OCI-LY7 (cell line): ENCODE measurements around the gene USF2. TPM values are rescaled to one million over a fixed set of nuclear protein-coding genes. Genes with fewer than 3 reads are reported as not detected.

Source experiments
- BruUV-seq: library from RNA; stranded (reverse); fragments of 400-500 nt; replicated peaks from 2 replicates; lab custom pipeline; 2021; lab: Mats Ljungman, UMichigan
- CTCF ChIA-PET: fragments of 300-600 bp; sonication (Branson Sonifier 250); formaldehyde crosslinking; loops from one replicate; lab custom pipeline; 2022; ENCODE audit warnings: antibody characterized with exemption; ENCODE audit not compliant: unreplicated experiment; lab: Charles Lee
- POLR2A ChIA-PET: fragments of 300-600 bp; sonication (Branson Sonifier 250); formaldehyde crosslinking; loops from one replicate; lab custom pipeline; 2022; ENCODE audit warnings: antibody characterized with exemption; lab: Charles Lee
- DNase-seq: peaks from one replicate; pipeline ENCODE4 v3.0.0-alpha.2; 2015; ENCODE audit warnings: low spot score
- H2AFZ ChIP-seq: fragments of 200-600 bp; sonication (generic), shearing (Covaris generic); 2 replicates; pipeline ENCODE4 v1.6.1; 2014; ENCODE audit warnings: mild to moderate bottlenecking, antibody characterized with exemption, low read length, moderate library complexity
- H3K27ac ChIP-seq: fragments of 200-600 bp; sonication (generic); 2 replicates; pipeline ENCODE4 v1.5.1; 2014; ENCODE audit warnings: mixed run types, low read depth, mild to moderate bottlenecking, moderate library complexity, low read length, inconsistent platforms; ENCODE audit not compliant: poor library complexity, severe bottlenecking
- H3K36me3 ChIP-seq: fragments of 200-600 bp; sonication (generic); 2 replicates; pipeline ENCODE4 v1.6.1; 2014; ENCODE audit warnings: mild to moderate bottlenecking, antibody characterized with exemption, low read length, moderate library complexity, mixed read lengths; ENCODE audit not compliant: insufficient read depth
- H3K4me1 ChIP-seq: fragments of 200-600 bp; sonication (generic); 2 replicates; pipeline ENCODE4 v1.5.1; 2014; ENCODE audit warnings: mild to moderate bottlenecking, low read length; ENCODE audit not compliant: insufficient read depth, poor library complexity, severe bottlenecking
- H3K4me2 ChIP-seq: fragments of 200-600 bp; sonication (generic); 2 replicates; pipeline ENCODE4 v1.6.1; 2014; ENCODE audit warnings: mild to moderate bottlenecking, low read length
- H3K4me3 ChIP-seq: fragments of 200-600 bp; sonication (generic); 2 replicates; pipeline ENCODE4 v1.5.1; 2014; ENCODE audit warnings: mild to moderate bottlenecking, low read depth, low read length; ENCODE audit not compliant: poor library complexity, severe bottlenecking
- H3K79me2 ChIP-seq: fragments of 200-600 bp; sonication (generic); 2 replicates; pipeline ENCODE4 v1.6.1; 2016; ENCODE audit warnings: low read depth, mild to moderate bottlenecking, low read length, moderate library complexity, mixed read lengths; ENCODE audit not compliant: insufficient read depth
- H3K9me2 ChIP-seq: fragments of 200-600 bp; sonication (generic); 2 replicates; pipeline ENCODE4 v1.6.1; 2016; ENCODE audit warnings: mild to moderate bottlenecking, low read length, mixed read lengths; ENCODE audit not compliant: insufficient read depth
- H3K9me3 ChIP-seq: fragments of 200-600 bp; sonication (generic); 2 replicates; pipeline ENCODE4 v1.6.1; 2014; ENCODE audit warnings: mild to moderate bottlenecking, mixed run types, low read length, mixed read lengths
- H4K20me1 ChIP-seq: fragments of 200-600 bp; sonication (generic); 2 replicates; pipeline ENCODE4 v1.6.1; 2014; ENCODE audit warnings: mild to moderate bottlenecking, antibody characterized with exemption, low read length, moderate library complexity, mixed read lengths; ENCODE audit not compliant: insufficient read depth
- EZH2phosphoT487 ChIP-seq: fragments of 200-600 bp; sonication (generic); IDR thresholded peaks from 2 replicates; pipeline ENCODE4 v1.6.1; 2018; ENCODE audit warnings: low read depth, borderline replicate concordance, mild to moderate bottlenecking, mixed run types, antibody characterized with exemption, low read length, moderate library complexity, mixed read lengths
- intact Hi-C: fragments of 100-400 bp; cut with micrococcal nuclease; formaldehyde crosslinking; loops from one replicate; pipeline ENCODE4 v1.10.0; 2022; ENCODE audit not compliant: unreplicated experiment
- total RNA-seq, 2 experiments: library from RNA; depleted of rRNA in 1 of 2; stranded (reverse); fragments of >200 nt in 1 of 2; shearing (Covaris generic) in 1 of 2; gene quantifications; 2 replicates each; pipeline ENCODE4 v1.2.3, GENCODE V29; 2014 to 2022
- TF ChIP-seq, protein P1 (sequence below): fragments of 200-600 bp; sonication (generic); conservative IDR thresholded peaks from 2 replicates; pipeline ENCODE4 v1.5.1; 2014; ENCODE audit warnings: mild to moderate bottlenecking, antibody characterized with exemption, low read length, moderate library complexity, mixed read lengths

The USF2 gene
- total RNA-seq, 2 experiments from 2014 or later, result 105 to 155 TPM

DNA sequence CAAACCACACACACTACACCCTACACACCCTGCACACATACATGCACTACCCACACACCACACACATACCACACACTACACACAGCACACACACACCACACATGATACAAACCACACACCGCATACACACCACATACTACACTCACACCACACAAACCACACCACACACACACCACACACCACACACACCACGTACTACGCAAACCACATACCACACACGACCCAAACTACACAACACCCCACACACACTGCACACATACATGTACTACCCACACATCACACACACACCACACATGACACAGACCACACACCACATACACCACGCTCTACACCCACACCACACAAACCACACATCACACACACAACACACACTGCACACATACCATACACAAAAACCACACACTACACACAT, 29.8 kb downstream of the USF2 start:
- TF ChIP-seq, protein P1, sequence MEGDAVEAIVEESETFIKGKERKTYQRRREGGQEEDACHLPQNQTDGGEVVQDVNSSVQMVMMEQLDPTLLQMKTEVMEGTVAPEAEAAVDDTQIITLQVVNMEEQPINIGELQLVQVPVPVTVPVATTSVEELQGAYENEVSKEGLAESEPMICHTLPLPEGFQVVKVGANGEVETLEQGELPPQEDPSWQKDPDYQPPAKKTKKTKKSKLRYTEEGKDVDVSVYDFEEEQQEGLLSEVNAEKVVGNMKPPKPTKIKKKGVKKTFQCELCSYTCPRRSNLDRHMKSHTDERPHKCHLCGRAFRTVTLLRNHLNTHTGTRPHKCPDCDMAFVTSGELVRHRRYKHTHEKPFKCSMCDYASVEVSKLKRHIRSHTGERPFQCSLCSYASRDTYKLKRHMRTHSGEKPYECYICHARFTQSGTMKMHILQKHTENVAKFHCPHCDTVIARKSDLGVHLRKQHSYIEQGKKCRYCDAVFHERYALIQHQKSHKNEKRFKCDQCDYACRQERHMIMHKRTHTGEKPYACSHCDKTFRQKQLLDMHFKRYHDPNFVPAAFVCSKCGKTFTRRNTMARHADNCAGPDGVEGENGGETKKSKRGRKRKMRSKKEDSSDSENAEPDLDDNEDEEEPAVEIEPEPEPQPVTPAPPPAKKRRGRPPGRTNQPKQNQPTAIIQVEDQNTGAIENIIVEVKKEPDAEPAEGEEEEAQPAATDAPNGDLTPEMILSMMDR, result no peak
- no peak for TF ChIP-seq EZH2phosphoT487
- Histone ChIP-seq H3K4me2 (no peak overlapping the region), H3K36me3 (0 out of 2 replicates have a peak, but pooled peaks cover 3% of the 10 kb centered on the region), H3K9me3 (no peaks in the 10 kb centered on the region), H3K9me2 (no peaks in the 10 kb centered on the region), H3K4me3 (no peak overlapping the region), H3K4me1 (peaks cover 67% of the 10 kb centered on the region), H3K27ac (no peak overlapping the region), H3K79me2 (no peaks in the 10 kb centered on the region), H4K20me1 (no peaks in the 10 kb centered on the region), H2AFZ (no peak overlapping the region)
- intact Hi-C loops, result loop anchor here (5.0 kb wide), 1 partner anchor 86 kb away; no protein-coding TSS in a partner anchor
- ChIA-PET CTCF (no interaction called here), POLR2A (no interaction called here)
- DNase-seq, result no peak
- BruUV-seq, result no TSS peak

DNA sequence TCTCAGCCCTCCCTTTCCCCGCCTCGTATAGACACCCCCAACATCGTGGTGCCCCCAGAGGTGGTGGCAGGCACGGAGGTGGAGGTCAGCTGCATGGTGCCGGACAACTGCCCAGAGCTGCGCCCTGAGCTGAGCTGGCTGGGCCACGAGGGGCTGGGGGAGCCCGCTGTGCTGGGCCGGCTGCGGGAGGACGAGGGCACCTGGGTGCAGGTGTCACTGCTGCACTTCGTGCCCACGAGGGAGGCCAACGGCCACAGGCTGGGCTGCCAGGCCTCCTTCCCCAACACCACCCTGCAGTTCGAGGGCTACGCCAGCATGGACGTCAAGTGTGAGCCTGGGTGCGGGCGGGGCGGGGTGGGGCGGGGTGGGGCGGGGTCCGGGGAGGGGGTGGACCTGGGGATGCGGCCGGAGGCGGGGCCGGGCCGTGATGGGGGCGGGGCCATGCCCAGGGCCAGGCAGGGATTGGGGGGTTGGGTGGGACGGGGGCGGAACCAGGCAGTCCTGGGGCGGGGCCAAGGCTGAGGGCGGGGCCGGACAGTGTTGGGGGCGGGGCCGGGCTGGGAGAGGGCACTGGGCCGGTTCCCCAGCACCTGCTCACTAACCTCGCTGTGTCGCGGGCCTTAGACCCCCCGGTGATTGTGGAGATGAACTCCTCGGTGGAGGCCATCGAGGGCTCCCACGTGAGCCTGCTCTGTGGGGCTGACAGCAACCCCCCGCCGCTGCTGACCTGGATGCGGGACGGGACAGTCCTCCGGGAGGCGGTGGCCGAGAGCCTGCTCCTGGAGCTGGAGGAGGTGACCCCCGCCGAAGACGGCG, 31.0 kb downstream of the USF2 start:
- peak; percentile 79 for DNase-seq
- no peak overlapping the region for H3K27ac ChIP-seq
- no TSS peak for BruUV-seq
- TF ChIP-seq EZH2phosphoT487, result no peak
- TF ChIP-seq, protein P1, result no peak
- no peaks in the 10 kb centered on the region for H4K20me1 ChIP-seq
- ChIA-PET CTCF (no interaction called here), POLR2A (no interaction called here)
- no peaks in the 10 kb centered on the region for H3K79me2 ChIP-seq
- 0 out of 2 replicates have a peak overlapping the region, but pooled peaks have one; percentile 6 for H3K4me2 ChIP-seq
- H2AFZ ChIP-seq, result no peak overlapping the region
- intact Hi-C loops, result loop anchor here (5.0 kb wide), 1 partner anchor 87 kb away; no protein-coding TSS in a partner anchor
- no peaks in the 10 kb centered on the region for H3K9me3 ChIP-seq
- H3K4me1 ChIP-seq, result peaks cover 63% of the 10 kb centered on the region
- H3K9me2 ChIP-seq, result no peaks in the 10 kb centered on the region
- no peak overlapping the region for H3K4me3 ChIP-seq
- 0 out of 2 replicates have a peak, but pooled peaks cover 3% of the 10 kb centered on the region for H3K36me3 ChIP-seq

DNA sequence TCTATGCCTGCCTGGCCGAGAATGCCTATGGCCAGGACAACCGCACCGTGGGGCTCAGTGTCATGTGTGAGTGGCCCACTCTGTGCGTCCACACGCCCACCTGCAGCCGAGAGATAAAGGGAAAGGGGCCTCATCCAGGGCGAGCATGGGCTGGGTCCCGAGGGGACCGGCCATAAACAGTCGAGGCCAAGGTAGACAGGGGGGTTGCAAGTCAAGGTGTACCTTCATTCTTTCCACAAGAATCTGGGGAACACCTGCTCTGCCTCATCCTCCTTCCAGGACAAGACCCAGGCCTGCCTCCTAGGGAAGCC, 31.5 kb downstream of the USF2 start:
- DNase-seq, result no peak
- H3K4me3 ChIP-seq, result no peak overlapping the region
- no peaks in the 10 kb centered on the region for H3K9me3 ChIP-seq
- intact Hi-C loops, result no loop called here
- no peaks in the 10 kb centered on the region for H3K79me2 ChIP-seq
- TF ChIP-seq, protein P1, result no peak
- TF ChIP-seq EZH2phosphoT487, result no peak
- H3K4me2 ChIP-seq, result 0 out of 2 replicates have a peak overlapping the region, but pooled peaks have one; percentile 6
- BruUV-seq, result no TSS peak
- ChIA-PET CTCF (no interaction called here), POLR2A (no interaction called here)
- H4K20me1 ChIP-seq, result no peaks in the 10 kb centered on the region
- H3K9me2 ChIP-seq, result no peaks in the 10 kb centered on the region
- H3K36me3 ChIP-seq, result 0 out of 2 replicates have a peak, but pooled peaks cover 3% of the 10 kb centered on the region
- H3K27ac ChIP-seq, result no peak overlapping the region
- H3K4me1 ChIP-seq, result peaks cover 63% of the 10 kb centered on the region
- H2AFZ ChIP-seq, result no peak overlapping the region
